ENCODE measurements around the gene TASP1.

GRCh38 chr20:13425381-13426135 is 213.2 kb downstream of the TASP1 start:
- TF ChIP-seq GABPA (IDR thresholded peaks at IDR 0.05 in 1 of 2, conservative IDR thresholded peaks at IDR 0.05 in 1 of 2) (no peak), CTCF (IDR thresholded peaks at IDR 0.05; ENCODE audit: low read depth, low read length, missing input control) (no peak), MAX (IDR thresholded peaks at IDR 0.05) (no peak)
